WTC11 (cell line): ENCODE results near the gene THEM5. TPM values are rescaled to one million over a fixed set of nuclear protein-coding genes. Genes with fewer than 3 reads are reported as not detected.
A peak's percentile ranks its signal among the peaks of the same experiment; 100 is the strongest.

Experiments
- ATAC-seq: fragments of 200-7000 bp; cut with Tn5 transposase; 2 replicates; pipeline ENCODE4 v1.10.0; 2021; ENCODE audit warnings: mild to moderate bottlenecking, moderate library complexity
- CTCF ChIA-PET: fragments of 300-600 bp; sonication (Branson Sonifier 250); formaldehyde crosslinking; loops from one replicate; lab custom pipeline; 2021; ENCODE audit warnings: antibody characterized with exemption; lab: Charles Lee
- POLR2A ChIA-PET: fragments of 350-600 bp; sonication (Branson Sonifier 250); formaldehyde crosslinking; loops from one replicate; lab custom pipeline; 2021; ENCODE audit warnings: antibody characterized with exemption; lab: Charles Lee
- DNase-seq: peaks from one replicate; pipeline ENCODE4 v3.0.0; 2021; ENCODE audit warnings: low spot score
- H3K27ac Mint-ChIP-seq: 2 replicates; pipeline ENCODE4 v1.8.0; 2021; ENCODE audit warnings: mixed read lengths
- H3K27me3 Mint-ChIP-seq: 2 replicates; pipeline ENCODE4 v1.8.0; 2021; ENCODE audit warnings: low read depth, mild to moderate bottlenecking, moderate library complexity, mixed read lengths
- H3K36me3 Mint-ChIP-seq: 2 replicates; pipeline ENCODE4 v1.8.0; 2021; ENCODE audit warnings: mixed read lengths
- H3K4me1 Mint-ChIP-seq: 2 replicates; pipeline ENCODE4 v1.8.0; 2022; ENCODE audit warnings: mixed read lengths
- H3K4me3 Mint-ChIP-seq: 2 replicates; pipeline ENCODE4 v1.8.0; 2021; ENCODE audit warnings: mild to moderate bottlenecking, moderate library complexity, mixed read lengths
- H3K9me3 Mint-ChIP-seq: 2 replicates; pipeline ENCODE4 v1.8.0; 2021; ENCODE audit warnings: mixed read lengths
- ATF1 ChIP-seq: sonication (generic); formaldehyde crosslinking; IDR thresholded peaks from 2 replicates; pipeline ENCODE4 v1.8.1; 2023; ENCODE audit warnings: mild to moderate bottlenecking, moderate library complexity, missing genetic modification reagents
- CREB1 ChIP-seq: sonication (generic); formaldehyde crosslinking; IDR thresholded peaks from 2 replicates; pipeline ENCODE4 v1.8.0; 2023; ENCODE audit warnings: mild to moderate bottlenecking, missing genetic modification reagents
- CREM ChIP-seq: sonication (generic); formaldehyde crosslinking; IDR thresholded peaks from 2 replicates; pipeline ENCODE4 v1.8.1; 2022; ENCODE audit warnings: mild to moderate bottlenecking, missing genetic modification reagents, moderate library complexity
- ESRRA ChIP-seq: sonication (generic); formaldehyde crosslinking; IDR thresholded peaks from 2 replicates; pipeline ENCODE4 v1.8.1; 2022; ENCODE audit warnings: mild to moderate bottlenecking, missing genetic modification reagents, borderline replicate concordance
- FOXK1 ChIP-seq: sonication (generic); formaldehyde crosslinking; IDR thresholded peaks from 2 replicates; pipeline ENCODE4 v1.8.0; 2022; ENCODE audit warnings: mild to moderate bottlenecking, moderate library complexity, missing genetic modification reagents
- GTF2I ChIP-seq: fragments of 250-450 bp; sonication (Bioruptor Pico); conservative IDR thresholded peaks from 2 replicates; pipeline ENCODE4 v1.4.0; 2021; ENCODE audit warnings: mild to moderate bottlenecking
- IRF2 ChIP-seq: sonication (generic); formaldehyde crosslinking; IDR thresholded peaks from 2 replicates; pipeline ENCODE4 v1.8.0; 2022; ENCODE audit warnings: low read depth, missing genetic modification reagents, borderline replicate concordance
- OVOL2 ChIP-seq: fragments of 250-450 bp; sonication (Bioruptor Pico); IDR thresholded peaks from 2 replicates; pipeline ENCODE4 v1.9.0; 2021; ENCODE audit warnings: mild to moderate bottlenecking, borderline replicate concordance
- PRRX2 ChIP-seq: fragments of 250-450 bp; sonication (Bioruptor Pico); IDR thresholded peaks from 2 replicates; pipeline ENCODE4 v1.8.0; 2021; ENCODE audit warnings: mild to moderate bottlenecking
- RELA ChIP-seq: sonication (generic); formaldehyde crosslinking; IDR thresholded peaks from 2 replicates; pipeline ENCODE4 v1.8.1; 2022; ENCODE audit warnings: missing genetic modification reagents, mild to moderate bottlenecking, borderline replicate concordance
- SMAD3 ChIP-seq: sonication (generic); formaldehyde crosslinking; IDR thresholded peaks from 2 replicates; pipeline ENCODE4 v1.8.0; 2022; ENCODE audit warnings: missing genetic modification reagents, mild to moderate bottlenecking, borderline replicate concordance
- SP1 ChIP-seq: sonication (generic); formaldehyde crosslinking; conservative IDR thresholded peaks from 2 replicates; pipeline ENCODE4 v1.8.1; 2022; ENCODE audit warnings: missing genetic modification reagents
- TP53 ChIP-seq: sonication (generic); formaldehyde crosslinking; IDR thresholded peaks from 2 replicates; pipeline ENCODE4 v1.8.1; 2023; ENCODE audit warnings: mild to moderate bottlenecking, missing genetic modification reagents
- ZNF121 ChIP-seq: sonication (generic); formaldehyde crosslinking; IDR thresholded peaks from 2 replicates; pipeline ENCODE4 v1.8.0; 2023; ENCODE audit warnings: missing genetic modification reagents
- ZNF232 ChIP-seq: sonication (generic); formaldehyde crosslinking; IDR thresholded peaks from 2 replicates; pipeline ENCODE4 v1.8.0; 2022; ENCODE audit warnings: mild to moderate bottlenecking, missing genetic modification reagents
- ZNF317 ChIP-seq: sonication (generic); formaldehyde crosslinking; IDR thresholded peaks from 2 replicates; pipeline ENCODE4 v1.8.1; 2023; ENCODE audit warnings: low read depth, mild to moderate bottlenecking, moderate library complexity, missing genetic modification reagents, borderline replicate concordance
- ZNF396 ChIP-seq: fragments of 250-450 bp; sonication (Bioruptor Pico); IDR thresholded peaks from 2 replicates; pipeline ENCODE4 v1.8.0; 2021; ENCODE audit warnings: mild to moderate bottlenecking, moderate library complexity, borderline replicate concordance
- total RNA-seq: library from RNA; stranded (reverse); gene quantifications from 3 replicates; pipeline ENCODE4 v1.2.3, GENCODE V29; 2021
- TF ChIP-seq, protein P1 (sequence below): sonication (generic); formaldehyde crosslinking; IDR thresholded peaks from 2 replicates; pipeline ENCODE4 v1.8.0; 2022; ENCODE audit warnings: mild to moderate bottlenecking, missing genetic modification reagents
- TF ChIP-seq, protein P2 (sequence below): fragments of 250-450 bp; sonication (Bioruptor Pico); IDR thresholded peaks from 2 replicates; pipeline ENCODE4 v1.9.0; 2021; ENCODE audit warnings: mild to moderate bottlenecking
- TF ChIP-seq, protein P3 (sequence below): sonication (generic); formaldehyde crosslinking; IDR thresholded peaks from 2 replicates; pipeline ENCODE4 v1.8.0; 2022; ENCODE audit warnings: mild to moderate bottlenecking, missing genetic modification reagents
- TF ChIP-seq, protein P4 (sequence below): sonication (generic); formaldehyde crosslinking; IDR thresholded peaks from 2 replicates; pipeline ENCODE4 v1.8.1; 2023; ENCODE audit warnings: mild to moderate bottlenecking, missing genetic modification reagents, moderate library complexity
- TF ChIP-seq, protein P5 (sequence below): sonication (generic); formaldehyde crosslinking; IDR thresholded peaks from 2 replicates; pipeline ENCODE4 v1.8.0; 2023; ENCODE audit warnings: mild to moderate bottlenecking, missing genetic modification reagents

THEM5 gene
- total RNA-seq, 1 experiment from 2014 or later = not detected

DNA sequence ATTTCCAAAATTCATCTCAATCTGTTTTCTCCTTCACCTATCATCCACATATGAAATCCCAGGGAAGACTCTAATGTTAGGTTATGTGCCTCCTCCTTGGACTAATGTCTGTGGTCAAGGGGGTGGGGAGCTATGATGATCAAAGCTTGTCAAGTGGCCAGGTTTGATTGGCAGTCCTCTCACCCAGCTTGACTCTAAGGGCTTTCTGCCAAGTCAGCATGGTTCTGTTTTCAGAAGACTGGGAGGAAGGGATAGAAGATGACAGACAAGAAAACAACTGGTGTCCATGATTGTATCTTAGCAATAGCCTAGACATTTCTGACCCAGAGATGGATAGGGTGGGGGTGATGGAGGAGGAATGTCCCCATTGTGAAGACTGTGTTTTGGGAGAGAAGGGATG, 9.1 kb upstream of the THEM5 start:
- Mint-ChIP-seq H3K36me3 (no peaks in the 10 kb centered on the region), H3K4me1 (peaks cover 21% of the 10 kb centered on the region), H3K4me3 (no peak overlapping the region), H3K9me3 (no peaks in the 10 kb centered on the region), H3K27ac (no peak overlapping the region), H3K27me3 (peaks cover 92% of the 10 kb centered on the region)
- ATAC-seq = no peak
- POLR2A ChIA-PET = no interaction called here
- CTCF ChIA-PET = interaction anchor here (0.5 kb wide), 1 partner anchor 151 kb away, joined by 4 read pairs; no protein-coding TSS in a partner anchor
- DNase-seq = no peak
- no peak for TF ChIP-seq OVOL2
- TF ChIP-seq, protein P1, sequence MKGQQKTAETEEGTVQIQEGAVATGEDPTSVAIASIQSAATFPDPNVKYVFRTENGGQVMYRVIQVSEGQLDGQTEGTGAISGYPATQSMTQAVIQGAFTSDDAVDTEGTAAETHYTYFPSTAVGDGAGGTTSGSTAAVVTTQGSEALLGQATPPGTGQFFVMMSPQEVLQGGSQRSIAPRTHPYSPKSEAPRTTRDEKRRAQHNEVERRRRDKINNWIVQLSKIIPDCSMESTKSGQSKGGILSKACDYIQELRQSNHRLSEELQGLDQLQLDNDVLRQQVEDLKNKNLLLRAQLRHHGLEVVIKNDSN (CRISPR knock-in tag) = no peak
- no peak for TF ChIP-seq SP1

DNA sequence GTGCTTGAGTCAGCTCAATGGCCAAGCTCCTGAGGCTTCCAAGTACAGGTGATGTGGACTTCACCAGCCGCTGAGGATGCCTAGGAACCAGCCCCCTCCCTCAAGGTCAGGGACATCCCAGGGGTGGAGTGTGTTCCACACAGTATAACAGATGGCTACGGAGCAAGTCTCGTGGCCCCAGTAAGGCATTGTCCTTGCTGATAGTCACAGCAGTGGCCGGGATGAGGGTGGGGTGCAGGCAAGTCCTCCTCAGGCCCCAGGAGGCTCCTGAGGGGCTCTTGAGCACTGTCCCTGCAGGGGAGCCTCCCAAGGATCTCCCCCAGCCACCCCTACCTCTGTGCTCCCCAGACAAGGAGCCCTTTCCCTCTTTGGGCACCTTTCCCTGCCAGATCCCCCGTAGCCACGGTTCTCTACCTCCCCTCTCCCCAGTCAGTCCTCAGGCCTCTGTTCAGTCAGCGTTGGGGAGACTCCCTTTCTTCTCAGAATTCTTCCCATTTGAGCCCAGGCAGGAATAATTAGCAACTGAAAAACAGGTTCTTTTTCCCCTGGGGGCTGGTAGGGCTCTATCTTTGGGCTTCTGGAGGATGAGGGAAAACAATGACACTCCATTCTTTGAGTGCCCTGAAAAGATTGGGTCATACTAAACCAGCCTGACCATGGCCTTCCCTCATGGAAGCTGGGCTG, 7.1 kb upstream of the THEM5 start:
- Mint-ChIP-seq H3K36me3 (no peaks in the 10 kb centered on the region), H3K27me3 (peaks cover 94% of the 10 kb centered on the region), H3K4me1 (peaks cover 21% of the 10 kb centered on the region), H3K4me3 (no peak overlapping the region), H3K27ac (no peak overlapping the region), H3K9me3 (no peaks in the 10 kb centered on the region)
- DNase-seq = peak; percentile 35
- TF ChIP-seq TP53 (CRISPR knock-in tag) (no peak), PRRX2 (no peak), IRF2 (CRISPR knock-in tag) (no peak), SMAD3 (CRISPR knock-in tag) (no peak)
- TF ChIP-seq, protein P2, sequence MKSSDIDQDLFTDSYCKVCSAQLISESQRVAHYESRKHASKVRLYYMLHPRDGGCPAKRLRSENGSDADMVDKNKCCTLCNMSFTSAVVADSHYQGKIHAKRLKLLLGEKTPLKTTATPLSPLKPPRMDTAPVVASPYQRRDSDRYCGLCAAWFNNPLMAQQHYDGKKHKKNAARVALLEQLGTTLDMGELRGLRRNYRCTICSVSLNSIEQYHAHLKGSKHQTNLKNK (CRISPR knock-in tag) = no peak
- TF ChIP-seq, protein P3, sequence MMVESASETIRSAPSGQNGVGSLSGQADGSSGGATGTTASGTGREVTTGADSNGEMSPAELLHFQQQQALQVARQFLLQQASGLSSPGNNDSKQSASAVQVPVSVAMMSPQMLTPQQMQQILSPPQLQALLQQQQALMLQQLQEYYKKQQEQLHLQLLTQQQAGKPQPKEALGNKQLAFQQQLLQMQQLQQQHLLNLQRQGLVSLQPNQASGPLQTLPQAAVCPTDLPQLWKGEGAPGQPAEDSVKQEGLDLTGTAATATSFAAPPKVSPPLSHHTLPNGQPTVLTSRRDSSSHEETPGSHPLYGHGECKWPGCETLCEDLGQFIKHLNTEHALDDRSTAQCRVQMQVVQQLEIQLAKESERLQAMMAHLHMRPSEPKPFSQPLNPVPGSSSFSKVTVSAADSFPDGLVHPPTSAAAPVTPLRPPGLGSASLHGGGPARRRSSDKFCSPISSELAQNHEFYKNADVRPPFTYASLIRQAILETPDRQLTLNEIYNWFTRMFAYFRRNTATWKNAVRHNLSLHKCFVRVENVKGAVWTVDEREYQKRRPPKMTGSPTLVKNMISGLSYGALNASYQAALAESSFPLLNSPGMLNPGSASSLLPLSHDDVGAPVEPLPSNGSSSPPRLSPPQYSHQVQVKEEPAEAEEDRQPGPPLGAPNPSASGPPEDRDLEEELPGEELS = no peak
- TF ChIP-seq, protein P4, sequence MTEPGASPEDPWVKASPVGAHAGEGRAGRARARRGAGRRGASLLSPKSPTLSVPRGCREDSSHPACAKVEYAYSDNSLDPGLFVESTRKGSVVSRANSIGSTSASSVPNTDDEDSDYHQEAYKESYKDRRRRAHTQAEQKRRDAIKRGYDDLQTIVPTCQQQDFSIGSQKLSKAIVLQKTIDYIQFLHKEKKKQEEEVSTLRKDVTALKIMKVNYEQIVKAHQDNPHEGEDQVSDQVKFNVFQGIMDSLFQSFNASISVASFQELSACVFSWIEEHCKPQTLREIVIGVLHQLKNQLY (CRISPR knock-in tag) = no peak
- ATAC-seq = peak; percentile 89
- POLR2A ChIA-PET = interaction anchor here (0.6 kb wide), 1 partner anchor 20 kb away, joined by 3 read pairs; no protein-coding TSS in a partner anchor
- CTCF ChIA-PET = interaction anchor here (1.0 kb wide), 1 partner anchor 21 kb away, joined by 3 read pairs; the partner anchor contains the start of gene C2CD4D

DNA sequence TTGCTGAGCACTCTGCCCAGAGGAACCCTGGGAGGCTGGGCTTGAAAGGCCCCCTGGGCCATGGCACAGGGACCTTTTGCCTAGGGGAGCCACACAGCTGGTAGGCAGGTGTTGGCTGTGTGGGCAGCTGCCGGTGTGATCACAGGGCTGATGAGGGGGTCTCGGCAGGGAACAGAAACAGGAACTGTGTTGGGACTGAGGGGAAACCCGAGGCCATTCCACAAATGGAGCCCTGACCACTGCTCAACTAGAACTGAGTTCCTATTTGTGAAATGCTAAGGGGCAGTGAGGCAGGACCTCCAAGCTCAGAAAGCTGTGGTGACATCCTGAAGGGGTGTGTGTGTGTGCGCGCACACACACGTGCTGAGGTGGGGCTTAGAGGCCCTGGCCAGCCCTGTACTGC, 6.4 kb upstream of the THEM5 start:
- ATAC-seq = no peak
- Mint-ChIP-seq H3K27me3 (peaks cover 87% of the 10 kb centered on the region), H3K4me3 (no peak overlapping the region), H3K9me3 (no peaks in the 10 kb centered on the region), H3K27ac (no peak overlapping the region), H3K36me3 (no peaks in the 10 kb centered on the region), H3K4me1 (peaks cover 21% of the 10 kb centered on the region)
- DNase-seq = no peak
- POLR2A ChIA-PET = no interaction called here
- CTCF ChIA-PET = no interaction called here
- no peak for TF ChIP-seq CREB1 (CRISPR knock-in tag)
- TF ChIP-seq RELA (CRISPR knock-in tag) = no peak
- no peak for TF ChIP-seq ZNF317 (CRISPR knock-in tag)
- no peak for TF ChIP-seq OVOL2
- no peak for TF ChIP-seq ZNF121 (CRISPR knock-in tag)
- TF ChIP-seq, protein P4 (CRISPR knock-in tag) = no peak
- TF ChIP-seq TP53 (CRISPR knock-in tag) = no peak
- TF ChIP-seq ESRRA (CRISPR knock-in tag) = no peak
- no peak for TF ChIP-seq GTF2I (CRISPR knock-in tag)
- no peak for TF ChIP-seq ATF1 (CRISPR knock-in tag)
- TF ChIP-seq, protein P3 = no peak
- no peak for TF ChIP-seq CREM (CRISPR knock-in tag)
- no peak for TF ChIP-seq ZNF396 (CRISPR knock-in tag)
- TF ChIP-seq, protein P5, sequence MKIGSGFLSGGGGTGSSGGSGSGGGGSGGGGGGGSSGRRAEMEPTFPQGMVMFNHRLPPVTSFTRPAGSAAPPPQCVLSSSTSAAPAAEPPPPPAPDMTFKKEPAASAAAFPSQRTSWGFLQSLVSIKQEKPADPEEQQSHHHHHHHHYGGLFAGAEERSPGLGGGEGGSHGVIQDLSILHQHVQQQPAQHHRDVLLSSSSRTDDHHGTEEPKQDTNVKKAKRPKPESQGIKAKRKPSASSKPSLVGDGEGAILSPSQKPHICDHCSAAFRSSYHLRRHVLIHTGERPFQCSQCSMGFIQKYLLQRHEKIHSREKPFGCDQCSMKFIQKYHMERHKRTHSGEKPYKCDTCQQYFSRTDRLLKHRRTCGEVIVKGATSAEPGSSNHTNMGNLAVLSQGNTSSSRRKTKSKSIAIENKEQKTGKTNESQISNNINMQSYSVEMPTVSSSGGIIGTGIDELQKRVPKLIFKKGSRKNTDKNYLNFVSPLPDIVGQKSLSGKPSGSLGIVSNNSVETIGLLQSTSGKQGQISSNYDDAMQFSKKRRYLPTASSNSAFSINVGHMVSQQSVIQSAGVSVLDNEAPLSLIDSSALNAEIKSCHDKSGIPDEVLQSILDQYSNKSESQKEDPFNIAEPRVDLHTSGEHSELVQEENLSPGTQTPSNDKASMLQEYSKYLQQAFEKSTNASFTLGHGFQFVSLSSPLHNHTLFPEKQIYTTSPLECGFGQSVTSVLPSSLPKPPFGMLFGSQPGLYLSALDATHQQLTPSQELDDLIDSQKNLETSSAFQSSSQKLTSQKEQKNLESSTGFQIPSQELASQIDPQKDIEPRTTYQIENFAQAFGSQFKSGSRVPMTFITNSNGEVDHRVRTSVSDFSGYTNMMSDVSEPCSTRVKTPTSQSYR = no peak
- no peak for TF ChIP-seq FOXK1
- TF ChIP-seq ZNF232 = no peak
